SH-SY5Y (cell line): ENCODE measurements around the gene CCM2L.

ENCODE experiments used
- GATA2 ChIP-seq: IDR thresholded peaks from 2 replicates; pipeline ENCODE4 v1.6.1; 2011; ENCODE audit warnings: mild to moderate bottlenecking, low read depth, low read length
- GATA3 ChIP-seq: IDR thresholded peaks from 2 replicates; pipeline ENCODE4 v1.6.1; 2011; ENCODE audit warnings: low read depth, mild to moderate bottlenecking, low read length, moderate library complexity

GRCh38 chr20:31989030-31989645 lies 21.1 kb upstream of the CCM2L start:
- no peak for TF ChIP-seq GATA3
- no peak for TF ChIP-seq GATA2
